KOPT-K1 (cell line): ENCODE data around the gene STIMATE.

Experiments used
- H3K27ac ChIP-seq: fragments of 200-600 bp; sonication (generic); 2 replicates; pipeline ENCODE4 v1.5.1; 2016; ENCODE audit warnings: antibody characterized with exemption, mild to moderate bottlenecking, low read depth, low read length; ENCODE audit not compliant: poor library complexity, severe bottlenecking
- H3K36me3 ChIP-seq: fragments of 200-600 bp; sonication (generic); 2 replicates; pipeline ENCODE4 v1.5.1; 2017; ENCODE audit warnings: antibody characterized with exemption, mild to moderate bottlenecking, low read length, moderate library complexity; ENCODE audit not compliant: insufficient read depth
- H3K9me3 ChIP-seq: fragments of 200-600 bp; sonication (generic); 2 replicates; pipeline ENCODE4 v1.5.1; 2017; ENCODE audit warnings: antibody characterized with exemption, low read length, mild to moderate bottlenecking; ENCODE audit not compliant: insufficient read depth, poor library complexity, severe bottlenecking

The STIMATE gene

GRCh38 chr3:52833202-52833601 is 64.1 kb downstream of the STIMATE start:
- Histone ChIP-seq H3K9me3 (no peaks in the 10 kb centered on the region), H3K36me3 (0 out of 2 replicates have a peak, but pooled peaks cover 12% of the 10 kb centered on the region), H3K27ac (no peak overlapping the region)

GRCh38 chr3:52831500-52832301 is 65.6 kb downstream of the STIMATE start:
- H3K36me3 ChIP-seq: 0 out of 2 replicates have a peak, but pooled peaks cover 12% of the 10 kb centered on the region
- no peaks in the 10 kb centered on the region for H3K9me3 ChIP-seq
- H3K27ac ChIP-seq: no peak overlapping the region

- no peak within 1 kb of the TSS for H3K27ac ChIP-seq
Measured at GRCh38 chr3:52830535-52831258, 66.7 kb downstream of the STIMATE start, which contains the start of gene ITIH4. Gene ITIH4, minus strand, starts transcription at chr3:52830672. Its CDS starts 30 bp downstream, at chr3:52830642.

GRCh38 chr3:52829906-52830463 is 67.4 kb downstream of the STIMATE start:
- H3K36me3 ChIP-seq: 0 out of 2 replicates have a peak, but pooled peaks cover 5% of the 10 kb centered on the region
- H3K27ac ChIP-seq: no peak overlapping the region
- no peaks in the 10 kb centered on the region for H3K9me3 ChIP-seq

More at GRCh38 chr3:52830535-52831258, 66.7 kb downstream of the STIMATE start, which contains the start of gene ITIH4:
- H3K36me3 ChIP-seq: 0 out of 2 replicates have a peak, but pooled peaks cover 5% of the 10 kb centered on the region
- H3K9me3 ChIP-seq: no peaks in the 10 kb centered on the region

GRCh38 chr3:52829482-52829881 is 67.9 kb downstream of the STIMATE start:
- Histone ChIP-seq H3K9me3 (no peaks in the 10 kb centered on the region), H3K27ac (no peak overlapping the region), H3K36me3 (0 out of 2 replicates have a peak, but pooled peaks cover 5% of the 10 kb centered on the region)

GRCh38 chr3:52827866-52828376 is 69.4 kb downstream of the STIMATE start:
- H3K9me3 ChIP-seq: no peaks in the 10 kb centered on the region
- 0 out of 2 replicates have a peak, but pooled peaks cover 2% of the 10 kb centered on the region for H3K36me3 ChIP-seq
- no peak overlapping the region for H3K27ac ChIP-seq

GRCh38 chr3:52827441-52827840 is 69.9 kb downstream of the STIMATE start:
- H3K27ac ChIP-seq: no peak overlapping the region
- H3K36me3 ChIP-seq: no peaks in the 10 kb centered on the region
- no peaks in the 10 kb centered on the region for H3K9me3 ChIP-seq

GRCh38 chr3:52824037-52824436 is 73.3 kb downstream of the STIMATE start:
- H3K9me3 ChIP-seq: no peaks in the 10 kb centered on the region
- H3K27ac ChIP-seq: no peak overlapping the region
- H3K36me3 ChIP-seq: no peaks in the 10 kb centered on the region

GRCh38 chr3:52822363-52822762 is 75.0 kb downstream of the STIMATE start:
- Histone ChIP-seq H3K27ac (no peak overlapping the region), H3K9me3 (no peaks in the 10 kb centered on the region), H3K36me3 (no peaks in the 10 kb centered on the region)

GRCh38 chr3:52820736-52821135 is 76.6 kb downstream of the STIMATE start:
- Histone ChIP-seq H3K27ac (no peak overlapping the region), H3K36me3 (no peaks in the 10 kb centered on the region), H3K9me3 (no peaks in the 10 kb centered on the region)

- Histone ChIP-seq H3K36me3 (no peaks in the 10 kb centered on the region), H3K27ac (no peak overlapping the region), H3K9me3 (no peaks in the 10 kb centered on the region)
Measured at GRCh38 chr3:52819936-52820335, 77.4 kb downstream of the STIMATE start.

- Histone ChIP-seq H3K36me3 (no peaks in the 10 kb centered on the region), H3K9me3 (no peaks in the 10 kb centered on the region), H3K27ac (no peak overlapping the region)
Measured at GRCh38 chr3:52817860-52818259, 79.5 kb downstream of the STIMATE start.

- Histone ChIP-seq H3K9me3 (no peaks in the 10 kb centered on the region), H3K27ac (no peak overlapping the region), H3K36me3 (no peaks in the 10 kb centered on the region)
Measured at GRCh38 chr3:52817221-52817620, 80.1 kb downstream of the STIMATE start.

- H3K36me3 ChIP-seq: no peaks in the 10 kb centered on the region
- H3K27ac ChIP-seq: no peak overlapping the region
- no peaks in the 10 kb centered on the region for H3K9me3 ChIP-seq
Measured at GRCh38 chr3:52816654-52817053, 80.7 kb downstream of the STIMATE start.

GRCh38 chr3:52816199-52816598 is 81.1 kb downstream of the STIMATE start:
- H3K36me3 ChIP-seq: no peaks in the 10 kb centered on the region
- no peak overlapping the region for H3K27ac ChIP-seq
- no peaks in the 10 kb centered on the region for H3K9me3 ChIP-seq
